ENCODE data around the gene TENT5A.

The TENT5A gene

GRCh38 chr6:81770381-81770780, 17.9 kb upstream of the TENT5A start:
- H3K36me3 ChIP-seq (ENCODE audit: control insufficient read depth, insufficient read depth, low read length) = no peaks in the 10 kb centered on the region
- no peak overlapping the region for H3K4me3 ChIP-seq (replicated peaks; ENCODE audit: low read depth, low read length)
- DNase-seq (ENCODE audit: extremely low read depth, insufficient read length) = no peak
- no peak for TF ChIP-seq CTCF (IDR thresholded peaks at IDR 0.05; ENCODE audit: insufficient read depth, low read length, poor library complexity, severe bottlenecking)
- no peaks in the 10 kb centered on the region for H3K27me3 ChIP-seq (replicated peaks; ENCODE audit: control insufficient read depth, insufficient read depth, low read length)

- no peak for TF ChIP-seq CTCF (IDR thresholded peaks at IDR 0.05; ENCODE audit: insufficient read depth, low read length, poor library complexity, severe bottlenecking)
- Histone ChIP-seq H3K27me3 (replicated peaks; ENCODE audit: control insufficient read depth, insufficient read depth, low read length) (no peaks in the 10 kb centered on the region), H3K4me3 (replicated peaks; ENCODE audit: low read depth, low read length) (no peak overlapping the region), H3K36me3 (ENCODE audit: control insufficient read depth, insufficient read depth, low read length) (no peaks in the 10 kb centered on the region)
- no peak for DNase-seq (ENCODE audit: extremely low read depth, insufficient read length)
Measured at GRCh38 chr6:81769824-81770223, 17.3 kb upstream of the TENT5A start.

GRCh38 chr6:81768150-81768942, 15.9 kb upstream of the TENT5A start:
- H3K27me3 ChIP-seq (replicated peaks; ENCODE audit: control insufficient read depth, insufficient read depth, low read length) = no peaks in the 10 kb centered on the region
- no peaks in the 10 kb centered on the region for H3K36me3 ChIP-seq (ENCODE audit: control insufficient read depth, insufficient read depth, low read length)
- DNase-seq (ENCODE audit: extremely low read depth, insufficient read length) = no peak
- H3K4me3 ChIP-seq (replicated peaks; ENCODE audit: low read depth, low read length) = no peak overlapping the region
- TF ChIP-seq CTCF (IDR thresholded peaks at IDR 0.05; ENCODE audit: insufficient read depth, low read length, poor library complexity, severe bottlenecking) = no peak

- H3K4me3 ChIP-seq (replicated peaks; ENCODE audit: low read depth, low read length) = no peak overlapping the region
- TF ChIP-seq CTCF (IDR thresholded peaks at IDR 0.05; ENCODE audit: insufficient read depth, low read length, poor library complexity, severe bottlenecking) = no peak
- no peak for DNase-seq (ENCODE audit: extremely low read depth, insufficient read length)
- no peaks in the 10 kb centered on the region for H3K36me3 ChIP-seq (ENCODE audit: control insufficient read depth, insufficient read depth, low read length)
- no peaks in the 10 kb centered on the region for H3K27me3 ChIP-seq (replicated peaks; ENCODE audit: control insufficient read depth, insufficient read depth, low read length)
Measured at GRCh38 chr6:81767163-81767891, 14.8 kb upstream of the TENT5A start.

- no peaks in the 10 kb centered on the region for H3K27me3 ChIP-seq (replicated peaks; ENCODE audit: control insufficient read depth, insufficient read depth, low read length)
- no peaks in the 10 kb centered on the region for H3K36me3 ChIP-seq (ENCODE audit: control insufficient read depth, insufficient read depth, low read length)
- TF ChIP-seq CTCF (IDR thresholded peaks at IDR 0.05; ENCODE audit: insufficient read depth, low read length, poor library complexity, severe bottlenecking) = no peak
- no peak for DNase-seq (ENCODE audit: extremely low read depth, insufficient read length)
- H3K4me3 ChIP-seq (replicated peaks; ENCODE audit: low read depth, low read length) = no peak overlapping the region
Measured at GRCh38 chr6:81766482-81767069, 14.1 kb upstream of the TENT5A start.

All from GM06990 (cell line).